HG02610 (cell line): Measurements from ENCODE around the gene MEGF11.

ENCODE experiments used
- ATAC-seq: cut with Tn5 transposase; IDR thresholded peaks from one replicate; pipeline ENCODE4 v1.9.1; 2021; ENCODE audit warnings: mild to moderate bottlenecking, moderate library complexity; ENCODE audit not compliant: unreplicated experiment

MEGF11 gene

GRCh38 chr15:66097151-66098021 is 156.2 kb downstream of the MEGF11 start:
- ATAC-seq = no peak

GRCh38 chr15:66096688-66097058 is 156.9 kb downstream of the MEGF11 start:
- ATAC-seq = no peak

- ATAC-seq = no peak
Observed at GRCh38 chr15:66095871-66096687, 157.5 kb downstream of the MEGF11 start.

- no peak for ATAC-seq
Observed at GRCh38 chr15:66094331-66094730, 159.2 kb downstream of the MEGF11 start.

- no peak for ATAC-seq
Observed at GRCh38 chr15:66092053-66093016, 161.2 kb downstream of the MEGF11 start.

GRCh38 chr15:66089509-66089908 is 164.0 kb downstream of the MEGF11 start:
- no peak for ATAC-seq

- no peak for ATAC-seq
Observed at GRCh38 chr15:66089049-66089448, 164.5 kb downstream of the MEGF11 start.

- ATAC-seq = no peak
Observed at GRCh38 chr15:66085128-66085527, 168.4 kb downstream of the MEGF11 start.

GRCh38 chr15:66084704-66085103 is 168.8 kb downstream of the MEGF11 start:
- ATAC-seq = no peak

- ATAC-seq = no peak
Observed at GRCh38 chr15:66080717-66081398, 172.7 kb downstream of the MEGF11 start.

GRCh38 chr15:66078929-66079275 is 174.6 kb downstream of the MEGF11 start:
- ATAC-seq = no peak

- no peak for ATAC-seq
Observed at GRCh38 chr15:66078196-66078928, 175.2 kb downstream of the MEGF11 start.

- ATAC-seq = no peak
Observed at GRCh38 chr15:66077320-66077663, 176.3 kb downstream of the MEGF11 start.

GRCh38 chr15:66076591-66077319 is 176.8 kb downstream of the MEGF11 start:
- no peak for ATAC-seq

- ATAC-seq = no peak
Observed at GRCh38 chr15:66075947-66076346, 177.6 kb downstream of the MEGF11 start.

- ATAC-seq = no peak
Observed at GRCh38 chr15:66072616-66073361, 180.8 kb downstream of the MEGF11 start.

GRCh38 chr15:66071921-66072295 is 181.6 kb downstream of the MEGF11 start:
- ATAC-seq = no peak

GRCh38 chr15:66071160-66071920 is 182.2 kb downstream of the MEGF11 start:
- ATAC-seq = no peak
